Measurements from ENCODE around the gene NFIC. TPM values are rescaled to one million over a fixed set of nuclear protein-coding genes. Genes with fewer than 3 reads are reported as not detected.
A peak's percentile ranks its signal among the peaks of the same experiment; 100 is the strongest.

The NFIC gene
- total RNA-seq, 4 donors from 2014 or later: 138 to 200 (median 160) TPM

GRCh38 chr19:3455960-3456601 is 89.7 kb downstream of the NFIC start:
- TF ChIP-seq POLR2A (IDR thresholded peaks at IDR 0.05): no peak
- no peak for TF ChIP-seq CTCF (IDR thresholded peaks at IDR 0.05)
- TF ChIP-seq EP300 (IDR thresholded peaks at IDR 0.05): no peak
- Histone ChIP-seq H3K9me3 (no peaks in the 10 kb centered on the region), H3K27ac (peak overlapping the region in 2 of 4 donors; percentile 40 to 92), H3K36me3 (peaks cover 11 to 69% (median 23%) of the 10 kb centered on the region in 3 donors), H3K27me3 (no peaks in the 10 kb centered on the region), H3K4me3 (no peak overlapping the region), H3K4me1 (peaks cover 5 to 49% (median 31%) of the 10 kb centered on the region in 4 donors)
- DNase-seq (ENCODE audit: low spot score in 2 of 2): no peak
- 67 to 73% methylated on average over 34 to 37 of the region's 37 CpGs for WGBS, 2 donors

- DNase-seq (ENCODE audit: low spot score in 2 of 2): no peak
- 61 to 71% methylated on average over 17 to 18 of the region's 18 CpGs for WGBS, 2 donors
- Histone ChIP-seq H3K27ac (peak overlapping the region; percentile 66 to 92 (median 79)), H3K4me1 (peaks cover 5 to 49% (median 29%) of the 10 kb centered on the region in 4 donors), H3K36me3 (peaks cover 11 to 65% (median 19%) of the 10 kb centered on the region in 3 donors), H3K4me3 (no peak overlapping the region), H3K27me3 (no peaks in the 10 kb centered on the region), H3K9me3 (no peaks in the 10 kb centered on the region)
- TF ChIP-seq CTCF (IDR thresholded peaks at IDR 0.05) (no peak), EP300 (IDR thresholded peaks at IDR 0.05) (no peak), POLR2A (IDR thresholded peaks at IDR 0.05) (no peak)
These were observed 90.6 kb downstream of the NFIC start for GRCh38 chr19:3456925-3457527.

GRCh38 chr19:3457528-3458228 is 91.3 kb downstream of the NFIC start:
- Histone ChIP-seq H3K27ac (peak overlapping the region; percentile 66 to 92 (median 79)), H3K27me3 (no peaks in the 10 kb centered on the region), H3K4me1 (peaks cover 5 to 49% (median 29%) of the 10 kb centered on the region in 4 donors), H3K4me3 (no peak overlapping the region), H3K9me3 (no peaks in the 10 kb centered on the region), H3K36me3 (peaks cover 11 to 62% (median 14%) of the 10 kb centered on the region in 3 donors)
- WGBS, 2 donors: 31 to 39% methylated on average over 12 to 18 of the region's 22 CpGs
- DNase-seq (ENCODE audit: low spot score in 2 of 2): no peak
- TF ChIP-seq POLR2A (IDR thresholded peaks at IDR 0.05): no peak
- no peak for TF ChIP-seq EP300 (IDR thresholded peaks at IDR 0.05)
- TF ChIP-seq CTCF (IDR thresholded peaks at IDR 0.05): no peak

- no peak for DNase-seq (ENCODE audit: low spot score in 2 of 2)
- peak overlapping the region in 1 of 4 donors; percentile 9 for H3K4me3 ChIP-seq
These were observed 92.1 kb downstream of the NFIC start for GRCh38 chr19:3458229-3459088.

More at GRCh38 chr19:3458229-3459088, 92.1 kb downstream of the NFIC start:
- TF ChIP-seq POLR2A (IDR thresholded peaks at IDR 0.05) (no peak), CTCF (IDR thresholded peaks at IDR 0.05) (no peak), EP300 (IDR thresholded peaks at IDR 0.05) (no peak)
- peaks cover 7 to 62% (median 11%) of the 10 kb centered on the region in 3 donors for H3K36me3 ChIP-seq
- 24 to 35% methylated on average over 17 to 18 of the region's 19 CpGs for WGBS, 2 donors
- H3K27me3 ChIP-seq: no peaks in the 10 kb centered on the region
- H3K9me3 ChIP-seq: no peaks in the 10 kb centered on the region
- peaks cover 5 to 56% (median 29%) of the 10 kb centered on the region in 4 donors for H3K4me1 ChIP-seq
- H3K27ac ChIP-seq: peak overlapping the region; percentile 66 to 92 (median 79)

Measured in tibial nerve (tissue), 4 donors.